GM18526 (cell line): ENCODE data around the gene MAP3K2.

ENCODE experiments used
- POLR2A ChIP-seq: IDR thresholded peaks from 3 replicates; pipeline ENCODE4 v1.6.1; 2011; ENCODE audit not compliant: insufficient read length; ENCODE audit errors: extremely low read depth

MAP3K2 gene

GRCh38 chr2:127324635-127325034 lies 63.1 kb downstream of the MAP3K2 start:
- no peak for TF ChIP-seq POLR2A

GRCh38 chr2:127321303-127321702 lies 66.5 kb downstream of the MAP3K2 start:
- TF ChIP-seq POLR2A, result no peak

- no peak for TF ChIP-seq POLR2A
These were observed 67.0 kb downstream of the MAP3K2 start for GRCh38 chr2:127320586-127321275.

DNA sequence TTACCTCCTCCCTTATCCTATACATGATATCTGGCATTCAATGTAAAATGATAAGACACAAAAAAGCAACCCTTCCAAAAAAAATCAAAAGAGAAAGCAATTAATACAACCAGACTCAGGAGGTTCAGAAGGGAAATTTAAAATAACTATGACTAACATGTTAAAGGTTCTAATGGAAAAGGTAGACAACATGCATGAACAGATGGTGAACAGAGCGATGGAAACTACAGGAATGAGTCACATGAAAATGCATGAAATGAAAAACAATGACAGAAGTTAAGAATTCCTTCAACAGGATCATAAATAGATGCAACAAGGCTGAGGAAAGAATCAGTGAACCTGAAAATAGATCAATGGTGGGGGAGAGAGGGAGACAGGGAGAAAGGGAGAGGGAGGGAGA lies 67.7 kb downstream of the MAP3K2 start:
- no peak for TF ChIP-seq POLR2A

GRCh38 chr2:127314193-127314988 lies 73.4 kb downstream of the MAP3K2 start:
- no peak for TF ChIP-seq POLR2A

DNA sequence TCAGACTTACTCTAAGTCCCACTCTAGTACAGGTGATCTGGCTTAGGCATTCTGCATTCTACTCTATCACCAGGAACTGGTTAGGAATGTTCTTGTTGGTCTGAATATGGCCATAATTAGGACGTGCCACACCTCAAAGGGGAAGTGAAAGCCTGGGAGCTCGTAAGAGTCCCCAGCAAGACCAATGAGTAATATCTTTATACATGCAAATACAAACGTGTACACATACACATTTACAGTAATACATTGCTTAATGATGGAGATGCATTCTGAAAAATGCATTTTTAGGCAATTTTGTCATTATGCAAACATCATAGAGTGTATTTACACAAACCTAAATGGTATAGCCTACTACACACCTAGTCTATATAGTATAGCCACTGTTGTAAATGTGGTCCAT lies 74.4 kb downstream of the MAP3K2 start:
- no peak for TF ChIP-seq POLR2A

GRCh38 chr2:127310980-127311379 lies 76.8 kb downstream of the MAP3K2 start:
- no peak for TF ChIP-seq POLR2A

GRCh38 chr2:127309468-127309867 lies 78.3 kb downstream of the MAP3K2 start:
- TF ChIP-seq POLR2A, result no peak

GRCh38 chr2:127308586-127309138 lies 79.1 kb downstream of the MAP3K2 start:
- no peak for TF ChIP-seq POLR2A

GRCh38 chr2:127305990-127306585 lies 81.7 kb downstream of the MAP3K2 start:
- TF ChIP-seq POLR2A, result no peak

GRCh38 chr2:127302168-127302567 lies 85.6 kb downstream of the MAP3K2 start:
- TF ChIP-seq POLR2A, result no peak

DNA sequence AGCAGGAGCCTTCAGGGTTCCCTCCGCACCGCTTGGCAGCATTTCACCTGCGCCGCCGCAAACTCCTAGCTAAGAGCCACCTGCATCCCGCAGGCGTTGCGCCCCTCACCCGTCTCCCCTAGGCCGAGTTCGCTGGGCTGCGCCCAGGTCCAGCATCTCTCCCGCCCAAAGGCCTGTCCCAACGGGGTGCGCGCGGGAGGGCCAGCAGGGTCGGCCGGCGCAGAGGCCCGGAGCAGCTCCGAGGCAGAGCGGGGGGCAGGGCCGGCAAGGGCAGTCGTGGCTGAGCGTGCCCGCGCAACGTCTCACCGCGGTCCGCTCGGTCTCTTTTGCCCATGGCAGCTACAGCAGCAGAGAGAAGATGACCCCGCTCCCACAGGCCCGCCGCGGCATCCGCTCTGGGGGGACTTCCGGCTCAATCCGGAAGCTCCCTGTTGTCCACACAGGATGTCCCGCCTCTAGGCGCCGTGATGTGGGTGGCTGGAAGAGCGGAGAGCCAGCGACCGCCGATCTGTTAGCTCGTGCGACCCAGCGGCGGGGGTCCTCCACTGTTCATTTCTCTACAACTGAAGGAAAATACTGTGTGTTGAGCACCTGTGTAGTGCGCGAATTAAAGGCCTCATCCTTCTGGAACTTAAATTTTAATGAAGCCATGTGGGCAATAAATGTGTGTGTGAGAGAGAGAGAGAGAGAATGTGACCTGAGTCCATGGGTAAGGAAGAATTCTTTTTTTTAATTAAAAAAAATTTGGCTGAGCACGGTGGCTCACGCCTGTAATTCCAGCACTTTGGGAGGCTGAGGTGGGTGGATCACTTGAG lies 93.8 kb downstream of the MAP3K2 start, which contains the start of gene ERCC3:
Gene ERCC3, minus strand, starts transcription at position 397 of the 815 bp plus-strand sequence. Its CDS starts 63 bp downstream, at position 334.
- TF ChIP-seq POLR2A, result peak; percentile 90

- no peak for TF ChIP-seq POLR2A
These were observed 94.4 kb downstream of the MAP3K2 start for GRCh38 chr2:127293386-127293747.

GRCh38 chr2:127288274-127288673 lies 99.5 kb downstream of the MAP3K2 start:
- TF ChIP-seq POLR2A, result no peak

GRCh38 chr2:127283275-127283674 lies 104.5 kb downstream of the MAP3K2 start:
- TF ChIP-seq POLR2A, result no peak
